Measurements from ENCODE around the gene OOSP2. TPM values are rescaled to one million over a fixed set of nuclear protein-coding genes. Genes with fewer than 3 reads are reported as not detected.

Gene OOSP2
- total RNA-seq, 1 donor from 2014 or later: not detected

GRCh38 chr11:59997800-59998199, 42.4 kb upstream of the OOSP2 start:
- Histone ChIP-seq H3K27ac (ENCODE audit: low read depth, low read length) (no peak overlapping the region), H3K27me3 (ENCODE audit: insufficient read depth, low read length) (no peaks in the 10 kb centered on the region), H3K4me1 (ENCODE audit: insufficient read depth, low read length) (no peaks in the 10 kb centered on the region), H4K20me1 (ENCODE audit: insufficient read depth, low read length) (no peaks in the 10 kb centered on the region), H3K9ac (ENCODE audit: low read length) (no peak overlapping the region), H3K4me3 (ENCODE audit: insufficient read depth, low read depth, low read length) (no peak overlapping the region), H3K36me3 (ENCODE audit: insufficient read depth, low read length) (no peaks in the 10 kb centered on the region), H3K9me3 (ENCODE audit: insufficient read depth, low read depth, low read length) (no peaks in the 10 kb centered on the region), H3K4me2 (ENCODE audit: low read length) (no peak overlapping the region), H3K79me2 (ENCODE audit: insufficient read depth, low read length) (no peaks in the 10 kb centered on the region), H2AFZ (ENCODE audit: low read depth, low read length) (no peak overlapping the region)
- no peaks in the 10 kb centered on the region for H3K36me3 Mint-ChIP-seq (ENCODE audit: low read depth, unreplicated experiment)
- no peak for FAIRE-seq
- peaks cover 4% of the 10 kb centered on the region for H3K9me3 Mint-ChIP-seq (ENCODE audit: unreplicated experiment)
- TF ChIP-seq EZH2 (IDR thresholded peaks at IDR 0.05; ENCODE audit: insufficient read depth, low read length): no peak
- TF ChIP-seq, protein P1, sequence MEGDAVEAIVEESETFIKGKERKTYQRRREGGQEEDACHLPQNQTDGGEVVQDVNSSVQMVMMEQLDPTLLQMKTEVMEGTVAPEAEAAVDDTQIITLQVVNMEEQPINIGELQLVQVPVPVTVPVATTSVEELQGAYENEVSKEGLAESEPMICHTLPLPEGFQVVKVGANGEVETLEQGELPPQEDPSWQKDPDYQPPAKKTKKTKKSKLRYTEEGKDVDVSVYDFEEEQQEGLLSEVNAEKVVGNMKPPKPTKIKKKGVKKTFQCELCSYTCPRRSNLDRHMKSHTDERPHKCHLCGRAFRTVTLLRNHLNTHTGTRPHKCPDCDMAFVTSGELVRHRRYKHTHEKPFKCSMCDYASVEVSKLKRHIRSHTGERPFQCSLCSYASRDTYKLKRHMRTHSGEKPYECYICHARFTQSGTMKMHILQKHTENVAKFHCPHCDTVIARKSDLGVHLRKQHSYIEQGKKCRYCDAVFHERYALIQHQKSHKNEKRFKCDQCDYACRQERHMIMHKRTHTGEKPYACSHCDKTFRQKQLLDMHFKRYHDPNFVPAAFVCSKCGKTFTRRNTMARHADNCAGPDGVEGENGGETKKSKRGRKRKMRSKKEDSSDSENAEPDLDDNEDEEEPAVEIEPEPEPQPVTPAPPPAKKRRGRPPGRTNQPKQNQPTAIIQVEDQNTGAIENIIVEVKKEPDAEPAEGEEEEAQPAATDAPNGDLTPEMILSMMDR (IDR thresholded peaks at IDR 0.05; ENCODE audit: insufficient read depth, low read depth, low read length): no peak
- no peak for DNase-seq (ENCODE audit: low read depth)
- H3K27ac Mint-ChIP-seq (ENCODE audit: unreplicated experiment): no peak overlapping the region
- no peaks in the 10 kb centered on the region for H3K27me3 Mint-ChIP-seq (ENCODE audit: low read depth, unreplicated experiment)
- H3K4me1 Mint-ChIP-seq (ENCODE audit: low read depth, unreplicated experiment): no peaks in the 10 kb centered on the region
- H3K4me3 Mint-ChIP-seq (ENCODE audit: unreplicated experiment): no peak overlapping the region

- TF ChIP-seq, protein P1 (IDR thresholded peaks at IDR 0.05; ENCODE audit: insufficient read depth, low read depth, low read length): no peak
- no peak for TF ChIP-seq EZH2 (IDR thresholded peaks at IDR 0.05; ENCODE audit: insufficient read depth, low read length)
- Mint-ChIP-seq H3K4me1 (ENCODE audit: low read depth, unreplicated experiment) (no peaks in the 10 kb centered on the region), H3K4me3 (ENCODE audit: unreplicated experiment) (no peak overlapping the region), H3K27me3 (ENCODE audit: low read depth, unreplicated experiment) (no peaks in the 10 kb centered on the region), H3K27ac (ENCODE audit: unreplicated experiment) (no peak overlapping the region), H3K9me3 (ENCODE audit: unreplicated experiment) (peaks cover 3% of the 10 kb centered on the region), H3K36me3 (ENCODE audit: low read depth, unreplicated experiment) (no peaks in the 10 kb centered on the region)
- no peak overlapping the region for H3K9ac ChIP-seq (ENCODE audit: low read length)
- no peaks in the 10 kb centered on the region for H4K20me1 ChIP-seq (ENCODE audit: insufficient read depth, low read length)
- no peaks in the 10 kb centered on the region for H3K4me1 ChIP-seq (ENCODE audit: insufficient read depth, low read length)
- no peaks in the 10 kb centered on the region for H3K36me3 ChIP-seq (ENCODE audit: insufficient read depth, low read length)
- no peak overlapping the region for H3K27ac ChIP-seq (ENCODE audit: low read depth, low read length)
- DNase-seq (ENCODE audit: low read depth): no peak
- FAIRE-seq: no peak
- no peaks in the 10 kb centered on the region for H3K79me2 ChIP-seq (ENCODE audit: insufficient read depth, low read length)
- H3K4me2 ChIP-seq (ENCODE audit: low read length): no peak overlapping the region
- H3K27me3 ChIP-seq (ENCODE audit: insufficient read depth, low read length): no peaks in the 10 kb centered on the region
- H2AFZ ChIP-seq (ENCODE audit: low read depth, low read length): no peak overlapping the region
- H3K4me3 ChIP-seq (ENCODE audit: insufficient read depth, low read depth, low read length): no peak overlapping the region
- H3K9me3 ChIP-seq (ENCODE audit: insufficient read depth, low read depth, low read length): no peaks in the 10 kb centered on the region
These were observed 40.5 kb upstream of the OOSP2 start for GRCh38 chr11:59999691-60000090.

DNA sequence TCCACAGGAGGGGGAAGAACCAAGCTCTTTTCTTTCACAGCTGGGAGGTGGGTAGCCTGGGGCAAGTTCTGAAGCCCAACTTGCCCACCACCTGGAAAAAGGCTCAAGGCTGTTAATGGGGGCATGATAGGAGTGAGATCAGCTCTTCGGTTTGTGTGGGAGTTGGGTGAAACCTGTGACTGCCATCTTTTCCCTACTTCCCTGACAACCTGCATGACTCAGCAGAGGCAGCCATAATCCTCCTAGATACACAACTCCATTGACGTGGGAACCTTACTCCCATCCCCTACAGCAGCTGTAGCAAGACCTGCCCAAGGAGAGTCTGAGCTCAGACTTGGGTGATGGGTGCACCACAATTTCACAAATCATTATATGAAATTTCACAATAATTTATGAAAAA, 36.5 kb upstream of the OOSP2 start:
- no peaks in the 10 kb centered on the region for H3K36me3 Mint-ChIP-seq (ENCODE audit: low read depth, unreplicated experiment)
- TF ChIP-seq EZH2 (IDR thresholded peaks at IDR 0.05; ENCODE audit: insufficient read depth, low read length): no peak
- TF ChIP-seq, protein P1 (IDR thresholded peaks at IDR 0.05; ENCODE audit: insufficient read depth, low read depth, low read length): no peak
- no peak overlapping the region for H3K4me2 ChIP-seq (ENCODE audit: low read length)

More for the DNA sequence above, 36.5 kb upstream of the OOSP2 start:
- Histone ChIP-seq H3K27ac (ENCODE audit: low read depth, low read length) (no peak overlapping the region), H3K4me1 (ENCODE audit: insufficient read depth, low read length) (no peaks in the 10 kb centered on the region), H3K36me3 (ENCODE audit: insufficient read depth, low read length) (no peaks in the 10 kb centered on the region), H4K20me1 (ENCODE audit: insufficient read depth, low read length) (no peaks in the 10 kb centered on the region), H3K27me3 (ENCODE audit: insufficient read depth, low read length) (no peaks in the 10 kb centered on the region), H3K9ac (ENCODE audit: low read length) (no peak overlapping the region), H3K9me3 (ENCODE audit: insufficient read depth, low read depth, low read length) (no peaks in the 10 kb centered on the region), H3K79me2 (ENCODE audit: insufficient read depth, low read length) (no peaks in the 10 kb centered on the region), H3K4me3 (ENCODE audit: insufficient read depth, low read depth, low read length) (no peak overlapping the region), H2AFZ (ENCODE audit: low read depth, low read length) (no peak overlapping the region)
- no peak for FAIRE-seq
- peaks cover 2% of the 10 kb centered on the region for H3K9me3 Mint-ChIP-seq (ENCODE audit: unreplicated experiment)
- no peak for DNase-seq (ENCODE audit: low read depth)
- H3K27ac Mint-ChIP-seq (ENCODE audit: unreplicated experiment): no peak overlapping the region
- no peak overlapping the region for H3K4me3 Mint-ChIP-seq (ENCODE audit: unreplicated experiment)
- no peaks in the 10 kb centered on the region for H3K4me1 Mint-ChIP-seq (ENCODE audit: low read depth, unreplicated experiment)
- H3K27me3 Mint-ChIP-seq (ENCODE audit: low read depth, unreplicated experiment): no peaks in the 10 kb centered on the region
